K562 (cell line): ENCODE data around the gene PDE2A. TPM values are rescaled to one million over a fixed set of nuclear protein-coding genes. Genes with fewer than 3 reads are reported as not detected.

Source experiments
- ELF2 ChIP-seq: fragments of 250-450 bp; sonication (Bioruptor Pico); IDR thresholded peaks from 2 replicates; pipeline ENCODE4 v1.5.0; 2021; ENCODE audit warnings: mild to moderate bottlenecking
- ESRRB ChIP-seq: fragments of 250-450 bp; sonication (Bioruptor Pico); IDR thresholded peaks from 2 replicates; pipeline ENCODE4 v1.5.0; 2020; ENCODE audit warnings: mild to moderate bottlenecking, moderate library complexity, borderline replicate concordance
- ETV6 ChIP-seq, 3 experiments: fragments of 150-350 bp in 1 of 3; sonication (generic) in 1 of 3; formaldehyde crosslinking in 1 of 3; IDR thresholded peaks; 2 replicates each; pipeline versions ENCODE4 v1.6.1 to v1.8.0; 2014 to 2022; ENCODE audit warnings: borderline replicate concordance in 2 of 3, low read depth in 2 of 3, antibody characterized with exemption in 1 of 3, low read length in 1 of 3, mild to moderate bottlenecking in 1 of 3, missing genetic modification reagents in 1 of 3
- FOS ChIP-seq: IDR thresholded peaks from 3 replicates; pipeline ENCODE4 v1.6.1; 2011; ENCODE audit not compliant: insufficient read length; ENCODE audit errors: extremely low read depth
- GTF2A2 ChIP-seq: IDR thresholded peaks from 2 replicates; pipeline ENCODE4 v1.6.1; 2016; ENCODE audit warnings: mild to moderate bottlenecking, missing genetic modification characterization, missing compliant biosample characterization
- HCFC1 ChIP-seq: IDR thresholded peaks from 2 replicates; pipeline ENCODE4 v1.6.1; 2012; ENCODE audit warnings: low read depth, low read length, improper control_type of control experiment
- HDAC8 ChIP-seq: fragments of 450-650 bp; IDR thresholded peaks from 2 replicates; pipeline ENCODE4 v1.6.1; 2016; ENCODE audit warnings: mild to moderate bottlenecking, missing genetic modification characterization, moderate library complexity, missing compliant biosample characterization
- HNRNPH1 ChIP-seq: fragments of 200-400 bp; formaldehyde crosslinking; optimal IDR thresholded peaks from 2 replicates; pipeline ENCODE3; 2017; ENCODE audit warnings: low read depth, mild to moderate bottlenecking, low read length, moderate library complexity
- IRF1 ChIP-seq: sonication (generic); formaldehyde crosslinking; IDR thresholded peaks from 2 replicates; pipeline ENCODE4 v1.8.0; 2022; ENCODE audit warnings: missing genetic modification reagents, mild to moderate bottlenecking, borderline replicate concordance
- MAFG ChIP-seq: fragments of 450-650 bp; conservative IDR thresholded peaks from 2 replicates; pipeline ENCODE4 v1.6.1; 2016; ENCODE audit warnings: missing genetic modification characterization, missing compliant biosample characterization
- MCM2 ChIP-seq: fragments of 450-650 bp; IDR thresholded peaks from 2 replicates; pipeline ENCODE4 v1.6.1; 2017; ENCODE audit warnings: low read depth, mild to moderate bottlenecking
- NCOA1 ChIP-seq: fragments of 450-650 bp; IDR thresholded peaks from 2 replicates; pipeline ENCODE4 v1.6.1; 2016; ENCODE audit warnings: low read depth
- NELFE ChIP-seq: IDR thresholded peaks from 2 replicates; pipeline ENCODE4 v1.6.1; 2011; ENCODE audit warnings: mild to moderate bottlenecking; ENCODE audit not compliant: insufficient read depth, insufficient read length
- NFYB ChIP-seq: IDR thresholded peaks from 2 replicates; pipeline ENCODE4 v1.6.1; 2011; ENCODE audit warnings: mild to moderate bottlenecking, moderate library complexity; ENCODE audit not compliant: insufficient read length; ENCODE audit errors: extremely low read depth
- PML ChIP-seq: IDR thresholded peaks from 2 replicates; pipeline ENCODE4 v1.6.1; 2012; ENCODE audit warnings: low read length, inconsistent platforms
- POLR3G ChIP-seq: IDR thresholded peaks from 2 replicates; pipeline ENCODE4 v1.6.1; 2011; ENCODE audit not compliant: insufficient read length, insufficient replicate concordance; ENCODE audit errors: extremely low read depth
- SAP30 ChIP-seq: fragments of 200-600 bp; sonication (generic); IDR thresholded peaks from 2 replicates; pipeline ENCODE4 v1.6.1; 2012; ENCODE audit warnings: borderline replicate concordance, low read depth, mild to moderate bottlenecking, moderate library complexity, low read length, control low read depth, inconsistent platforms; ENCODE audit not compliant: insufficient read depth, poor library complexity, severe bottlenecking
- SOX6 ChIP-seq: fragments of 450-650 bp; IDR thresholded peaks from 2 replicates; pipeline ENCODE4 v1.6.1; 2014; ENCODE audit warnings: mild to moderate bottlenecking
- STAT5B ChIP-seq: fragments of 250-450 bp; sonication (Bioruptor Pico); IDR thresholded peaks from 2 replicates; pipeline ENCODE4 v1.8.0; 2021; ENCODE audit warnings: mild to moderate bottlenecking, inconsistent platforms
- TAF15 ChIP-seq: fragments of 200-400 bp; formaldehyde crosslinking; IDR thresholded peaks from 2 replicates; pipeline ENCODE4 v1.6.1; 2017; ENCODE audit warnings: mild to moderate bottlenecking, low read depth, low read length, moderate library complexity
- TGIF2 ChIP-seq: sonication (generic); formaldehyde crosslinking; IDR thresholded peaks from 2 replicates; pipeline ENCODE4 v1.8.1; 2022; ENCODE audit warnings: mild to moderate bottlenecking, missing genetic modification reagents, moderate library complexity
- XRCC3 ChIP-seq: fragments of 450-650 bp; IDR thresholded peaks from 2 replicates; pipeline ENCODE4 v1.6.1; 2017; ENCODE audit warnings: mild to moderate bottlenecking, moderate library complexity
- XRCC5 ChIP-seq: fragments of 200-400 bp; formaldehyde crosslinking; IDR thresholded peaks from 2 replicates; pipeline ENCODE4 v1.6.1; 2017; ENCODE audit warnings: low read depth, mild to moderate bottlenecking, low read length
- ZNF584 ChIP-seq: fragments of 200-800 bp; sonication (Bioruptor generic); IDR thresholded peaks from 2 replicates; pipeline ENCODE4 v1.6.1; 2016; ENCODE audit warnings: low read depth, mild to moderate bottlenecking, missing genetic modification characterization, missing compliant biosample characterization
- polyA plus RNA-seq, 8 experiments: library from polyadenylated mRNA; depleted of rRNA in 4 of 8; stranded (reverse) in 5 of 8; unstranded in 3 of 8; fragments of >200 nt; fragmentation: Nextera tagmentation in 2 of 8; fragmentation: Illumina TruSeq in 1 of 8; extraction: Ambion mirVana in 2 of 8; extraction: Trizol in 1 of 8; gene quantifications; 2 replicates each; pipeline versions ENCODE4 v1.2.1 to v1.2.3, GENCODE V29; 2011 to 2014; ENCODE audit warnings: inconsistent platforms in 1 of 8, missing spikeins in 1 of 8
- total RNA-seq, 7 experiments: library from RNA; depleted of rRNA in 6 of 7; stranded (reverse); fragments of >200 nt in 6 of 7; fragmentation: Illumina TruSeq in 2 of 7; extraction: Trizol in 2 of 7; gene quantifications; 2 replicates each; pipeline versions ENCODE4 v1.2.1 to v1.2.3, GENCODE V29; 2011 to 2021; ENCODE audit warnings: low replicate concordance in 1 of 7
- TF ChIP-seq, protein P1 (sequence below), 2 experiments: fragments of 450-650 bp; IDR thresholded peaks; 2 replicates each; pipeline ENCODE4 v1.6.1; 2018; ENCODE audit warnings: mild to moderate bottlenecking in 2 of 2, low read depth in 1 of 2; ENCODE audit not compliant: partially characterized antibody in 2 of 2

The PDE2A gene
- total and polyA plus RNA-seq, 9 of the 15 experiments (the other 6 are each of a cell fraction or from before 2014, with no cell fraction given), result 0.07 to 15.2 (median 1.6) TPM; not detected in 1

GRCh38 chr11:72642884-72643522, 31.2 kb downstream of the PDE2A start (continued):
- no peak for TF ChIP-seq IRF1
- no peak for TF ChIP-seq HCFC1
- TF ChIP-seq ZNF584 (CRISPR knock-in tag), result no peak
- no peak for TF ChIP-seq HNRNPH1
- TF ChIP-seq MCM2, result no peak
- TF ChIP-seq ETV6 (IDR thresholded peaks at IDR 0.05; ENCODE audit: borderline replicate concordance in 1 of 2, low read depth in 2 of 2, low read length in 1 of 2), result no peak
- no peak; the same call in 1 of the 2 replicates for TF ChIP-seq ETV6 (CRISPR knock-in tag; IDR thresholded peaks at IDR 0.05; ENCODE audit: borderline replicate concordance)
- TF ChIP-seq, protein P1, sequence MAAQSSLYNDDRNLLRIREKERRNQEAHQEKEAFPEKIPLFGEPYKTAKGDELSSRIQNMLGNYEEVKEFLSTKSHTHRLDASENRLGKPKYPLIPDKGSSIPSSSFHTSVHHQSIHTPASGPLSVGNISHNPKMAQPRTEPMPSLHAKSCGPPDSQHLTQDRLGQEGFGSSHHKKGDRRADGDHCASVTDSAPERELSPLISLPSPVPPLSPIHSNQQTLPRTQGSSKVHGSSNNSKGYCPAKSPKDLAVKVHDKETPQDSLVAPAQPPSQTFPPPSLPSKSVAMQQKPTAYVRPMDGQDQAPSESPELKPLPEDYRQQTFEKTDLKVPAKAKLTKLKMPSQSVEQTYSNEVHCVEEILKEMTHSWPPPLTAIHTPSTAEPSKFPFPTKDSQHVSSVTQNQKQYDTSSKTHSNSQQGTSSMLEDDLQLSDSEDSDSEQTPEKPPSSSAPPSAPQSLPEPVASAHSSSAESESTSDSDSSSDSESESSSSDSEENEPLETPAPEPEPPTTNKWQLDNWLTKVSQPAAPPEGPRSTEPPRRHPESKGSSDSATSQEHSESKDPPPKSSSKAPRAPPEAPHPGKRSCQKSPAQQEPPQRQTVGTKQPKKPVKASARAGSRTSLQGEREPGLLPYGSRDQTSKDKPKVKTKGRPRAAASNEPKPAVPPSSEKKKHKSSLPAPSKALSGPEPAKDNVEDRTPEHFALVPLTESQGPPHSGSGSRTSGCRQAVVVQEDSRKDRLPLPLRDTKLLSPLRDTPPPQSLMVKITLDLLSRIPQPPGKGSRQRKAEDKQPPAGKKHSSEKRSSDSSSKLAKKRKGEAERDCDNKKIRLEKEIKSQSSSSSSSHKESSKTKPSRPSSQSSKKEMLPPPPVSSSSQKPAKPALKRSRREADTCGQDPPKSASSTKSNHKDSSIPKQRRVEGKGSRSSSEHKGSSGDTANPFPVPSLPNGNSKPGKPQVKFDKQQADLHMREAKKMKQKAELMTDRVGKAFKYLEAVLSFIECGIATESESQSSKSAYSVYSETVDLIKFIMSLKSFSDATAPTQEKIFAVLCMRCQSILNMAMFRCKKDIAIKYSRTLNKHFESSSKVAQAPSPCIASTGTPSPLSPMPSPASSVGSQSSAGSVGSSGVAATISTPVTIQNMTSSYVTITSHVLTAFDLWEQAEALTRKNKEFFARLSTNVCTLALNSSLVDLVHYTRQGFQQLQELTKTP (IDR thresholded peaks at IDR 0.05; ENCODE audit: low read depth in 1 of 2, partially characterized antibody in 2 of 2), result no peak
- TF ChIP-seq ELF2 (CRISPR knock-in tag), result no peak
- no peak for TF ChIP-seq NCOA1
- no peak for TF ChIP-seq PML
- TF ChIP-seq XRCC5, result no peak
- TF ChIP-seq ESRRB (CRISPR knock-in tag), result no peak
- TF ChIP-seq TAF15, result no peak
- TF ChIP-seq NFYB, result no peak
- TF ChIP-seq MAFG (tag), result no peak
- TF ChIP-seq GTF2A2, result no peak
- no peak for TF ChIP-seq NELFE
- TF ChIP-seq SOX6, result no peak
- no peak for TF ChIP-seq POLR3G
- no peak for TF ChIP-seq STAT5B
- no peak for TF ChIP-seq SAP30
- no peak for TF ChIP-seq TGIF2 (CRISPR knock-in tag)
- no peak for TF ChIP-seq FOS
- TF ChIP-seq HDAC8 (tag), result peak; percentile 56; the same call in 1 of the 2 replicates
- no peak for TF ChIP-seq XRCC3
